IPS-11a (cell line): ENCODE results near the gene TEAD3.
"Not testable (repeated sequence)": the region's sequence is repeated elsewhere in the genome, so short reads cannot be mapped to it uniquely, and the experiment has no call there.

ENCODE experiments used
- H3K4me3 ChIP-seq: one replicate; pipeline ENCODE4 v1.5.1; 2013; ENCODE audit warnings: low read depth, low read length, control low read depth

Gene TEAD3

GRCh38 chr6:35452183-35453090 lies 44.4 kb downstream of the TEAD3 start, which contains the start of gene FANCE:
Gene FANCE, plus strand, starts transcription at chr6:35452338. Its CDS starts 208 bp downstream, at chr6:35452546.
- H3K4me3 ChIP-seq = peak within 1 kb of the TSS; percentile 63

- H3K4me3 ChIP-seq = peak overlapping the region; percentile 29
Measured at GRCh38 chr6:35451354-35452182, 45.3 kb downstream of the TEAD3 start.

DNA sequence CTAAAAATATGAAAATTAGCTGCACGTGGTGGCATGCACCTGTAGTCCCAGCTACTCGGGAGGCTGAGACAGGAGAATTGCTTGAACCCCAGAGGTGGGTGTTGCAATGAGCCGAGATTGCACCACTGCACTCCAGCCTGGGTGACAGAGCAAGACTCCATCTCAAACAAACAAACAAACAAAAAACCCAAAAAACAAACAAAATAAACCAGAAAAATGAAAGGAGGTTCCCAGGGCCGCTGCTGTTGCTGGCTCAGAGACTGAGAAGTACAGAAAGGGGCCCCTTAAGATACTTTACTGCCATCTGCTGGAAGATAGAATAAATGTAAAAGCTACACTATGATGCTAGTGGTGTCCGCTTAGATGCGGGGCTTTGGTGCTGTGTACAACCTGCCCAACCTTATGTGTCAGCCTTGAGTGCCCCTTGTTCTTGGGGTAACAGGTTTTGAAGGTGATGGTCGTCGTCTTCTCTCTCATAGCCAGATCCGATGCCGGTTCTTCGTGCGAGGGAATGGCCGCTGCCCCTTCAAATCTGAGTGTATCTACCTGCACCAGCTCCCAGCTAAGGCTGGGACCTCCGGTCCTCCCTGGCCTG lies 47.5 kb downstream of the TEAD3 start:
- no peak overlapping the region for H3K4me3 ChIP-seq

- no peak overlapping the region for H3K4me3 ChIP-seq
Measured at GRCh38 chr6:35448191-35448590, 48.7 kb downstream of the TEAD3 start.

GRCh38 chr6:35445691-35446090 lies 51.2 kb downstream of the TEAD3 start:
- no peak overlapping the region for H3K4me3 ChIP-seq

- H3K4me3 ChIP-seq = no peak overlapping the region
Measured at GRCh38 chr6:35443341-35444030, 53.4 kb downstream of the TEAD3 start.

DNA sequence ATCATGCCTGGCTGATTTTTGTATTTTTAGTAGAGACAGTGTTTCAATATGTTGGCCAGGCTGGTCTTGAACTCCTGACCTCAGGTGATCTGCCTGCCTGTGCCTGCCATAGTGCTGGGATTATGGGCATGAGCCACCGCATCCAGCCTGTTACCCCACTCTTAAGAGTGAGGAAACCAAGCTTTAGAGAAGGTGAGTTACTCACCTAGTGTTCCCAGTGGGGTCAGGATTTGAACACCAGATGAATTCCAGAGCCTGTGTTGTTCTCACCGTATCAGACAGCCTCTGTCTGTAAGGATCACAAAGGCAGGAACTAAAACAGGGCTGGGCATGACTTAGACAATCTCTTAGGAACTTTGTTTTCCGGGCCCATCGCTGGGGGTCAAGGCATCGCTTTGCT lies 54.2 kb downstream of the TEAD3 start:
- H3K4me3 ChIP-seq = no peak overlapping the region

DNA sequence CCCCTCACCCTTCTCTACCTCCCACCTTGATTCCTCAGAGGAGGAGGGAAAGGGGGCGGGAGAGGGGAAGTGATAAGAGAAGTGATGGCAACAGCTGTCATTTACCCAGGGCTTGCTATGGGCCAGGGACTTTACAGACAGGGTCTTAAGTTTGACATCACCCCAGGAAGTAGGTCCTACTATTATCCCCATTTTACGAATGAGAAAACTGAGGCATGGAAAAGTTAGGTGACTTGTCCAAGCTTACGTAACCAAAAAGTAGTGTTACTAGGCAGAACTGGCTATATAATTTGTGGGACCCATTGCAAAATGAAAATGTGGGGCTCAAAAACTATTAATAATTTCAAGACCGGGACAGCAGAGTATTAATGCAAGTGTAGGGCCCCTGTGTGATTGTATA lies 55.2 kb downstream of the TEAD3 start:
- no peak overlapping the region for H3K4me3 ChIP-seq

DNA sequence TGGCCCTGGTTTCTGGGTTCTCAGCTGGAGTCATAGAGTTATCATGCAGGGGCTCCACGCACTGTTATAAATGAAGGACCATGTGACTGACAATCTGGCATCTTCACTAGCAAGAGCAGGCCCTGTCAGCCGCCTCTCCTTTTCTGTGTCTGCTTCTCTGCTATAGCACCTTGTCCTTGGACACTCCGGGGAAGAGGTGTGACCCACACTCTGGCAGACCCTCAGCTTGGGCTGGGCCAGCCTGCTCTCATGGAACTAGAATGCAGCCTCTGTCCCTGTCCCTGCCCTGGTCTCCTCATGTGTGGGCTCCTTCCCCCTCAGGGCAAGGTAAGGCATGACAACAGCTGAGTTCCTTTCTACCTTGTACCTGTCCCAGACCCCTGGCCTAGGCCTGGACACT lies 55.7 kb downstream of the TEAD3 start:
- no peak overlapping the region for H3K4me3 ChIP-seq

- H3K4me3 ChIP-seq = no peak overlapping the region
Measured at GRCh38 chr6:35439308-35439707, 57.6 kb downstream of the TEAD3 start.

DNA sequence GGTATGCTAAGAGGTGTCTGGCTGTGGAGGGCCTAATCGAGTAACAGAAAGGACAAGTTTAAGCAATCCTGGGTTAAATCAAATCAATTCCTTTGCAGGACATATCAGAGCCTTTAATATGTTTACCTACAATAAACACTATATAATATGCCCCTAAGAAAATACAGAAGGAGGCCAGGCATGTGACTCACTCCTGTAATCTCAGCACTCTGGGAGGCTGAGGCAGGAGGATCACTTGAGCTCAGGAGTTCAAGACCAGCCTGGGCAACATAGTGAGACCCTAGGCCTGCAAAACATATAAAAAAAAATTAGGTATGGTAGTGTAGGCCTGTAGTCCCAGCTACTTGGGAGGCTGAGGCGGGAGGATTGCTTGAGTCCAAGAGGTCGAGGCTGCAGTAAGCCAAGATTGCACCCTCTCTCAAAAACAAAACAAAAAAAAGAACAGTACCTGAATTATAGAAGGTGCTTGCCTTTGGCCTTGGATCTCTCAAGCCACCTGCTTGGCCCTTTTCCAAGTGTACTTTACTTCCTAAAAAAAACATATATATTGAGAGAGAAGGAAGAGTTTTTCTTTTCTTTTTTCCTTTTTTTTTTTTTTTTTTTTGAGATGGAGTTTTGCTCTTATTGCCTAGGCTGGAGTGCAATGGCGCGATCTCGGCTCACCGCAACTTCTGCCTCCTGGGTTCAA lies 58.4 kb downstream of the TEAD3 start:
- H3K4me3 ChIP-seq = not testable (repeated sequence)

- no peak overlapping the region for H3K4me3 ChIP-seq
Measured at GRCh38 chr6:35436071-35436857, 60.6 kb downstream of the TEAD3 start.

DNA sequence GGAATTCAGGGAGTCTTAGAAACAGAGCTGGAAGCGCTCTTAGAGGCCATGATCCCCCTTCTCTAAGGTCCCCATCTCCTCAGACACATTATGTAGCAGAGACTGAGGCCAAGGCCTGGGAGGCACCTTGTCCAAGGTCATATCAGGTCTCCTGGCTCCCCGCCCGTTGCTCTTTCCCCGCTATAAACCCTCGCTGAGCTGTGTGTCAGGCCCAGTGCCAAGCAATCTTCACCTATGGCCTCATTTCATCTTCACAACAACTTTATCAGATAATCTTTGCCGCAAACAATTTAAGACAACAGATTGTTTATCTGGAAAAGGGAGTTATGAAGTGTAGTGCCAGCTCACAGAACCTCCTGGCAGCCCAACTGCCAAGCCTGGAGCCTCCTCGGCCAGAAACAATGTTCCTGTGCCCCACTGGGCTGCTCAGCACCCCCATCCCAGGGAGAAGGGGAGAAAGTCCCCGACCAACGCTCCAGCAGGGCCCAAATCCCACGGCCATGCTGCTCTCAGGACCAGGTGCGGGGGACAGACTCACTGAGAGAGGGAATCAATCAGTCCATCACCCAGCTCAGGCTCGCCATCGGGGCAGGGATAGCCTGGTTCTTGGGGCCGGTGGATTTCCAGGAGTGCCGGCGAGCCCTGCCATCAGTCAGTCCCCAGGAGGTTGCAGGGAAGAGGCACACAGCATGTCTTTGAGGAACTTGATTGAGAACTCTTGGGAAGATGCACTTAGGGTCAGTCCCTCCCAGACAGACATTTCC lies 61.6 kb downstream of the TEAD3 start:
- no peak overlapping the region for H3K4me3 ChIP-seq

DNA sequence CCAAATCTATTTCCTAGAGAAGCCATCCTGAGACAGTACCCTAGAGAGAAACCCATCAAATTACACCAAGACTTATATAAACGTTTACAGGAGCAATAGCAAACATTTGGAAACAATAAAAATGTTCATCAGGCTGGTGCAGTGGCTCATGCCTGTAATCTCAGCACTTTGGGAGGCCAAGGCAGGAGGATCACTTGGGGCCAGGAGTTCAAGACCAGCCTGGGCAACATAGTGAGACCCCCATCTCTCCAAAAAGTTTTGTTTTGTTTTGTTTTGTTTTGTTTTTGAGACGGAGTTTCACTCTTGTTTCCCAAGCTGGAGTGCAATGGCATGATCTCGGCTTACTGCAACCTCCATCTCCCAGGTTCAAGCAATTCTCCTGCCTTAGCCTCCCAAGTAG lies 64.2 kb downstream of the TEAD3 start:
- H3K4me3 ChIP-seq = not testable (repeated sequence)

GRCh38 chr6:35432291-35432690 lies 64.6 kb downstream of the TEAD3 start:
- no peak overlapping the region for H3K4me3 ChIP-seq

GRCh38 chr6:35429463-35429862 lies 67.4 kb downstream of the TEAD3 start:
- H3K4me3 ChIP-seq = no peak overlapping the region

DNA sequence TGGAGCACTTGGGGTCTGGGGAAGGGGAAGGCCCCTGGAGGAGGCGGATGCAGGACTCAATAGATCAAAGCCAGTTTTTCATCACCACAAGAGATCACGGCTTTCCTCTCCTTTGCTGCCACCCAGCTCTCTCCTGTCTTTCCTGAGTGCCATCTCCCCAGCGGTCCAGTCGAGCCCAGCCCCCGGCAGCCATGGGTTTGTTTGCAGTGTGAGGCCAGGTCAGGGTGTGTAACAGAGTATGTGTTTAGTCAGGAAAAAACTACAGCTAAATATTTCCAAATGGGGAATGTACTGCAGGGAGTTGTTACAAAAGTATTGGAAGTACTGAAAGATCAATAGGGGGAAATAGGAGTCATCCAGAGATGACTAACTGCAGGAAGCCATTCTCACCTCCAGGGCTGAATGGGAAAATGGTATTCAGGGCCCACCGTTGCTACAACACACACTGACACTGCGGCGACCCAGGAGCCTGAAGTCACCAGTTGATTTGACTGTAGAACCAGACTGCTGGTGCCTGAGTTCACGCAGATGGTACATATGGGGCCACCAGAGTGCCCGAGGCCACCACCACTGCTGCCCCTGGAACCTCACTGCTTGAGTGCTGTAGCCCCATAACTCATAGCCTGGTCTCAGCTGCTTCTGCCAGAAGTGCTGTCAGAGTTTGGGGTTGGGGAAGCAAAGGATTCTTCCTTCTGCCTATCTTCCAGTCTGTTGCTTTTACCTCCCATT lies 68.3 kb downstream of the TEAD3 start:
- no peak overlapping the region for H3K4me3 ChIP-seq

DNA sequence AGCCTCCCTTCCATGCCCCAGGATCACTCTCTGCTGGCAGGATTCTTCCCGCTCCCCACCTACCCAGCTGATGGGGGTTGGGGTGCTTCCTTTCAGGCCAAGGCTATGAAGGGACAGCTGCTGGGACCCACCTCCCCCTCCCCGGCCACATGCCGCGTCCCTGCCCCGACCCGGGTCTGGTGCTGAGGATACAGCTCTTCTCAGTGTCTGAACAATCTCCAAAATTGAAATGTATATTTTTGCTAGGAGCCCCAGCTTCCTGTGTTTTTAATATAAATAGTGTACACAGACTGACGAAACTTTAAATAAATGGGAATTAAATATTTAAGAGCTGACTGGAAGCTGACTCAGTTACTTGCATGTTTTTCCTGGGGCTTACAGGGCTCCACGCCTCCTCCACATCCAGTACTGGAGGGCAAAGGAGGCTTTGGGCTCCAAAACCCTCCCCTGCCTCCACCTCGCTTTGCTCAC lies 69.0 kb downstream of the TEAD3 start:
- H3K4me3 ChIP-seq = no peak overlapping the region
